Trophoblast cell (in vitro differentiated cells and primary cell): Measurements from ENCODE around the gene PCGF2.
A peak's percentile ranks its signal among the peaks of the same experiment; 100 is the strongest.

ENCODE experiments used
- DNase-seq, 2 donors: peaks; one replicate each; pipeline ENCODE4 v3.0.0-alpha.2; 2016
- H2AFZ ChIP-seq: 2 replicates; pipeline ENCODE4 v1.6.1; 2013; ENCODE audit warnings: low read length, moderate library complexity, mild to moderate bottlenecking; ENCODE audit not compliant: insufficient read depth, poor library complexity
- H2AK5ac ChIP-seq: 2 replicates; pipeline ENCODE4 v1.6.1; 2013; ENCODE audit warnings: mild to moderate bottlenecking, low read length
- H2BK120ac ChIP-seq: 2 replicates; pipeline ENCODE4 v1.6.1; 2013; ENCODE audit warnings: low read length, mild to moderate bottlenecking, moderate library complexity; ENCODE audit not compliant: insufficient read depth, poor library complexity
- H2BK12ac ChIP-seq: 2 replicates; pipeline ENCODE4 v1.6.1; 2013; ENCODE audit warnings: mild to moderate bottlenecking, low read length, moderate library complexity
- H2BK5ac ChIP-seq: 2 replicates; pipeline ENCODE4 v1.6.1; 2013; ENCODE audit warnings: low read length, low read depth, moderate library complexity, mild to moderate bottlenecking; ENCODE audit not compliant: poor library complexity
- H3K14ac ChIP-seq: 2 replicates; pipeline ENCODE4 v1.6.1; 2013; ENCODE audit warnings: mild to moderate bottlenecking, low read length
- H3K18ac ChIP-seq: 2 replicates; pipeline ENCODE4 v1.6.1; 2013; ENCODE audit warnings: mild to moderate bottlenecking, low read length
- H3K23ac ChIP-seq: 2 replicates; pipeline ENCODE4 v1.6.1; 2013; ENCODE audit warnings: low read length
- H3K27ac ChIP-seq: 2 replicates; pipeline ENCODE4 v1.5.1; 2013; ENCODE audit warnings: low read depth, mild to moderate bottlenecking, inconsistent platforms, low read length, moderate library complexity
- H3K27me3 ChIP-seq: 2 replicates; pipeline ENCODE4 v1.6.1; 2013; ENCODE audit warnings: inconsistent platforms, mild to moderate bottlenecking, low read length, moderate library complexity; ENCODE audit not compliant: insufficient read depth
- H3K36me3 ChIP-seq, 2 experiments: 1 replicate in 1 of 2; 2 replicates in 1 of 2; pipeline ENCODE4 v1.6.1; 2013; ENCODE audit warnings: low read length in 2 of 2, mild to moderate bottlenecking in 2 of 2, moderate library complexity in 1 of 2; ENCODE audit not compliant: insufficient read depth in 2 of 2, control insufficient read depth in 1 of 2
- H3K4ac ChIP-seq: 2 replicates; pipeline ENCODE4 v1.6.1; 2013; ENCODE audit warnings: low read depth, mild to moderate bottlenecking, low read length, moderate library complexity
- H3K4me1 ChIP-seq, 2 experiments: 1 replicate in 1 of 2; 2 replicates in 1 of 2; pipeline ENCODE4 v1.6.1; 2013; ENCODE audit warnings: low read length in 2 of 2, mild to moderate bottlenecking in 2 of 2, moderate library complexity in 1 of 2; ENCODE audit not compliant: insufficient read depth in 2 of 2, control insufficient read depth in 1 of 2
- H3K4me2 ChIP-seq: 2 replicates; pipeline ENCODE4 v1.6.1; 2013; ENCODE audit warnings: inconsistent platforms, mild to moderate bottlenecking, low read length, moderate library complexity
- H3K4me3 ChIP-seq: 2 replicates; pipeline ENCODE4 v1.5.1; 2013; ENCODE audit warnings: mild to moderate bottlenecking, low read depth, low read length, inconsistent platforms
- H3K79me1 ChIP-seq: one replicate; pipeline ENCODE4 v1.6.1; 2013; ENCODE audit warnings: low read length
- H3K79me2 ChIP-seq: 2 replicates; pipeline ENCODE4 v1.6.1; 2013; ENCODE audit warnings: low read length, mild to moderate bottlenecking; ENCODE audit not compliant: control insufficient read depth, insufficient read depth, poor library complexity
- H3K9ac ChIP-seq: 2 replicates; pipeline ENCODE4 v1.6.1; 2013; ENCODE audit warnings: mild to moderate bottlenecking, low read length
- H3K9me3 ChIP-seq: 2 replicates; pipeline ENCODE4 v1.6.1; 2013; ENCODE audit warnings: low read depth, mild to moderate bottlenecking, control low read depth, inconsistent platforms, low read length; ENCODE audit not compliant: insufficient read depth
- H4K12ac ChIP-seq: 2 replicates; pipeline ENCODE4 v1.6.1; 2013; ENCODE audit warnings: low read depth, mild to moderate bottlenecking, low read length, moderate library complexity
- H4K8ac ChIP-seq: 2 replicates; pipeline ENCODE4 v1.6.1; 2013; ENCODE audit warnings: low read depth, mild to moderate bottlenecking, low read length, moderate library complexity
- H4K91ac ChIP-seq: one replicate; pipeline ENCODE4 v1.6.1; 2013; ENCODE audit warnings: low read depth, mild to moderate bottlenecking, low read length, moderate library complexity
- WGBS: extraction: QIAGEN DNeasy Blood & Tissue Kit; methylation state at CpG from one replicate; pipeline ENCODE4 v1.1.7; 2013; ENCODE audit warnings: missing lambda C conversion rate; ENCODE audit not compliant: insufficient read length, insufficient coverage; ENCODE audit errors: extremely low coverage; 5-methylcytosine and 5-hydroxymethylcytosine counted together

Gene PCGF2

DNA sequence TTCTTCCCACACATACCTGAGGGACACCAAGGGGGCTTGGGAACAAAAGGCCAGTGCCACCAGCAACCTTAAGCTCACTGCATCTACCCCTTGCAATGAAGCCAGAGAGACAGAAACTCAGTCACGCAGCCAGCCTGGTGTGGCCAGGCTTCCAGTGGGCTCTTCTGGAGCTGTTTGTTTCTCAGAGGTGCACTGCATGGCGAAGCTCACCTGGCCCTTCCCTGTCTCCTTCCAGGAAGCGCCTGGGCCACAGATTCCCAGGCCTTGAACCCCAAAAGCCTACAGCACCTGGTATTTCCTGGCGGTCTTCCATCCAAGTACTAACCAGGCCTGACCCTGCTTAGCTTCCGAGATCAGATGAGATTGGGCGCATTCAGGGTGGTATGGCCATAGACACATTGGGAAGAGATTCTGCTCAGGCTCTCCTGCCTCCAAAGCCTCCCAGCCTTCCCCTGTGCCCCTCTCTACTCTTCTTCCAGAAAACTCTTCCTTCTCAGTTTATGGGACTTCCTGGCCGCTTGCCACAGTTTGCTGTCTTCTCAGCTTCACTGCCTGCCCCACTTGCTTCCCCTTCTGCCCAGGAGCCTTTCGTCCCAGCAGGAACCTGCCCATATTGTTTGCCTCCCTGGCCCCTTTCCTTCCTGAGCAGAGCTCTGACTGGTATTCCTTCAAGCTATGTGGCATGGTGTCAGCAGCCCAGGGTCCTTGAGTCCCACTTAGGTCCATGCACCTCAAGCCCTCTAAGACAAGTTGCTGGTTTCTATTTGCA, 16.4 kb downstream of the PCGF2 start:
- H2AFZ ChIP-seq: no peak overlapping the region
- H3K9ac ChIP-seq: no peak overlapping the region
- H4K12ac ChIP-seq: no peak overlapping the region
- no peak overlapping the region for H3K4ac ChIP-seq
- no peak overlapping the region for H2BK12ac ChIP-seq
- no peak overlapping the region for H4K91ac ChIP-seq
- no peak overlapping the region for H3K4me3 ChIP-seq
- no peak overlapping the region for H3K14ac ChIP-seq
- no peak overlapping the region for H4K8ac ChIP-seq
- H3K18ac ChIP-seq: no peak overlapping the region
- H3K27ac ChIP-seq: no peak overlapping the region
- no peak overlapping the region for H2BK120ac ChIP-seq
- peaks cover 0 to 9% of the 10 kb centered on the region in 2 experiments for H3K4me1 ChIP-seq
- peaks cover 6% of the 10 kb centered on the region for H3K79me2 ChIP-seq
- WGBS: no CpG with 5 or more reads among the region's 8 CpGs
- no peaks in the 10 kb centered on the region for H3K27me3 ChIP-seq
- no peak overlapping the region for H3K4me2 ChIP-seq
- H3K79me1 ChIP-seq: peaks cover 8% of the 10 kb centered on the region
- H2BK5ac ChIP-seq: no peak overlapping the region
- no peaks in the 10 kb centered on the region for H3K9me3 ChIP-seq
- no peak overlapping the region for H3K23ac ChIP-seq
- no peak for DNase-seq
- H3K36me3 ChIP-seq: peaks cover 32 to 34% of the 10 kb centered on the region in 2 experiments
- H2AK5ac ChIP-seq: no peak overlapping the region

- Histone ChIP-seq H3K4me2 (peak overlapping the region; percentile 97), H3K79me2 (peaks cover 6% of the 10 kb centered on the region), H4K12ac (peak overlapping the region; percentile 62), H4K8ac (peak overlapping the region; percentile 76), H3K79me1 (peaks cover 8% of the 10 kb centered on the region), H4K91ac (peak overlapping the region; percentile 76), H2AFZ (peak overlapping the region; percentile 20), H2BK12ac (no peak overlapping the region), H3K14ac (peak overlapping the region; percentile 30), H3K36me3 (peaks cover 24 to 28% of the 10 kb centered on the region in 2 experiments), H3K27me3 (no peaks in the 10 kb centered on the region), H3K4ac (peak overlapping the region; percentile 31), H3K18ac (peak overlapping the region; percentile 44), H2BK120ac (peak overlapping the region; percentile 21), H3K4me3 (peak overlapping the region; percentile 73), H2AK5ac (peak overlapping the region; percentile 4), H2BK5ac (peak overlapping the region; percentile 16), H3K27ac (peak overlapping the region; percentile 63), H3K9ac (peak overlapping the region; percentile 44), H3K4me1 (peaks cover 0 to 9% of the 10 kb centered on the region in 2 experiments), H3K9me3 (no peaks in the 10 kb centered on the region), H3K23ac (no peak overlapping the region)
- no CpG with 5 or more reads among the region's 27 CpGs for WGBS
- peak in 1 of 2 donors; percentile 42 for DNase-seq
Measured at GRCh38 chr17:38730526-38731379, 17.4 kb downstream of the PCGF2 start.

DNA sequence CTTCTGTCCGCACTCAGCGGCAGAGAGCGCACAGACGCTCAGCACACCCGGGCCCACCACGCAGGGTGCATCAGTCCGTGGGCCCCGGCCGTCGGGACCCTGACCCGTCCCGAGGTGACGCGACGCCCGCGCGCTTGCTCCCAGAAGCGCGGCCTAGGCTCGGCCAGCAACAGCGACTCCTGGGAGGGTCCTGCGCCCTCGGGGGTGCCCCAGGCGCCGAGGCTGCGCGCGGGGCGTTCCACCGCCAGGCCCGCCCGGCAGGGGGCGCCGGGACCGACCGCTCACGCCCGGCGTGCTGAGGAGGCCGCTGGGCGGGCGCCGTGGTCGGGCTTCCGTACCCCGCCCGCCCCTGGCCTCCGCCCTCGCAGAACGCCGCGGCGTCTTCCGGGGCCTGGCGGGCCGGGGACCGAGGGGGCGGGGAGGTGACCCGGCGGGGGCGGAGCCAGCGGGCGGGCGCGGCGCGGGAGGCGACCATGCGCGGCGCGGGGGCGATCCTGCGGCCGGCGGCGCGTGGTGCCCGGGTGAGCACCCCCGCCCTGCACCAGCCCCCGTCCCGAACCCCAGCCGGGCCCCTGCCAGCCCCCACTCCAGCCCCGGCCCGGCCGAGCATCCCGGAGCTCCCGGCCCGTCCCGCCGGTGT, 18.1 kb downstream of the PCGF2 start, which contains the start of gene CISD3:
Gene CISD3 (plus strand): TSS at position 456 of the 640 bp plus-strand sequence. CDS start 18 bp downstream, at position 474.
- H2BK12ac ChIP-seq: peak within 1 kb of the TSS; percentile 32
- H3K9me3 ChIP-seq: no peaks in the 10 kb centered on the region
- no peaks in the 10 kb centered on the region for H3K27me3 ChIP-seq
- peaks cover 8% of the 10 kb centered on the region for H3K79me1 ChIP-seq
- peak within 1 kb of the TSS; percentile 92 for H2AFZ ChIP-seq
- peak within 1 kb of the TSS; percentile 97 for H3K4me2 ChIP-seq
- H2BK120ac ChIP-seq: peak within 1 kb of the TSS; percentile 70
- H2BK5ac ChIP-seq: peak within 1 kb of the TSS; percentile 16
- WGBS: no CpG with 5 or more reads among the region's 92 CpGs
- H3K4me3 ChIP-seq: peak within 1 kb of the TSS; percentile 74
- peak within 1 kb of the TSS; percentile 74 for H3K4ac ChIP-seq
- H3K18ac ChIP-seq: peak within 1 kb of the TSS; percentile 96
- H4K8ac ChIP-seq: peak within 1 kb of the TSS; percentile 94
- peak within 1 kb of the TSS; percentile 94 for H3K14ac ChIP-seq
- peak within 1 kb of the TSS; percentile 87 for H2AK5ac ChIP-seq
- peaks cover 0 to 9% of the 10 kb centered on the region in 2 experiments for H3K4me1 ChIP-seq
- peak; percentile 77 to 89 for DNase-seq
- peak within 1 kb of the TSS; percentile 85 for H4K91ac ChIP-seq
- peak within 1 kb of the TSS; percentile 96 for H4K12ac ChIP-seq
- peak within 1 kb of the TSS; percentile 44 for H3K9ac ChIP-seq
- H3K36me3 ChIP-seq: peaks cover 20 to 24% of the 10 kb centered on the region in 2 experiments
- H3K23ac ChIP-seq: no peak within 1 kb of the TSS
- peaks cover 6% of the 10 kb centered on the region for H3K79me2 ChIP-seq
- H3K27ac ChIP-seq: peak within 1 kb of the TSS; percentile 63

GRCh38 chr17:38729368-38729885, 18.7 kb downstream of the PCGF2 start:
- H2BK12ac ChIP-seq: peak overlapping the region; percentile 32
- H3K4me3 ChIP-seq: peak overlapping the region; percentile 74
- peak overlapping the region; percentile 85 for H4K91ac ChIP-seq
- H4K8ac ChIP-seq: peak overlapping the region; percentile 94
- H2AK5ac ChIP-seq: peak overlapping the region; percentile 87
- H4K12ac ChIP-seq: peak overlapping the region; percentile 96
- H3K79me2 ChIP-seq: peaks cover 6% of the 10 kb centered on the region
- H3K9me3 ChIP-seq: no peaks in the 10 kb centered on the region
- H3K18ac ChIP-seq: peak overlapping the region; percentile 96
- H3K14ac ChIP-seq: peak overlapping the region; percentile 94
- peak overlapping the region; percentile 97 for H3K4me2 ChIP-seq
- H3K79me1 ChIP-seq: peaks cover 8% of the 10 kb centered on the region
- H2BK120ac ChIP-seq: peak overlapping the region; percentile 70
- H3K9ac ChIP-seq: peak overlapping the region; percentile 35
- WGBS: no CpG with 5 or more reads among the region's 14 CpGs
- H3K36me3 ChIP-seq: peaks cover 25 to 26% of the 10 kb centered on the region in 2 experiments
- peak in 1 of 2 donors; percentile 11 for DNase-seq
- H3K27ac ChIP-seq: peak overlapping the region; percentile 5
- H3K4me1 ChIP-seq: peaks cover 0 to 9% of the 10 kb centered on the region in 2 experiments
- H2AFZ ChIP-seq: peak overlapping the region; percentile 92
- peak overlapping the region; percentile 74 for H3K4ac ChIP-seq
- H3K23ac ChIP-seq: no peak overlapping the region
- H3K27me3 ChIP-seq: no peaks in the 10 kb centered on the region
- H2BK5ac ChIP-seq: no peak overlapping the region
